HG02852 (cell line): ENCODE results near the gene TCTN2.

Experiments used
- ATAC-seq: cut with Tn5 transposase; IDR thresholded peaks from one replicate; pipeline ENCODE4 v1.9.1; 2021; ENCODE audit warnings: mild to moderate bottlenecking, moderate library complexity; ENCODE audit not compliant: unreplicated experiment

The TCTN2 gene

GRCh38 chr12:123734268-123734667 lies 63.4 kb downstream of the TCTN2 start:
- ATAC-seq: no peak

GRCh38 chr12:123741937-123742572 lies 71.1 kb downstream of the TCTN2 start:
- no peak for ATAC-seq

GRCh38 chr12:123743002-123743401 lies 72.1 kb downstream of the TCTN2 start:
- no peak for ATAC-seq

GRCh38 chr12:123744836-123745235 lies 73.9 kb downstream of the TCTN2 start:
- no peak for ATAC-seq

- ATAC-seq: no peak
Observed at GRCh38 chr12:123747309-123747708, 76.4 kb downstream of the TCTN2 start.

- ATAC-seq: no peak
Observed at GRCh38 chr12:123748161-123748560, 77.2 kb downstream of the TCTN2 start.

GRCh38 chr12:123748661-123749060 lies 77.7 kb downstream of the TCTN2 start:
- ATAC-seq: no peak

- ATAC-seq: no peak
Observed at GRCh38 chr12:123749355-123749754, 78.4 kb downstream of the TCTN2 start.

- ATAC-seq: no peak
Observed at GRCh38 chr12:123750159-123750656, 79.3 kb downstream of the TCTN2 start.

GRCh38 chr12:123752046-123752445 lies 81.1 kb downstream of the TCTN2 start:
- no peak for ATAC-seq

GRCh38 chr12:123754041-123754772 lies 83.3 kb downstream of the TCTN2 start:
- no peak for ATAC-seq

GRCh38 chr12:123757561-123757960 lies 86.6 kb downstream of the TCTN2 start:
- no peak for ATAC-seq
